Hematopoietic multipotent progenitor cell (in vitro differentiated cells): ENCODE results near the gene PRKCZ. TPM values are rescaled to one million over a fixed set of nuclear protein-coding genes. Genes with fewer than 3 reads are reported as not detected.
A peak's percentile ranks its signal among the peaks of the same experiment; 100 is the strongest.

Experiments
- DNase-seq, 3 donors: peaks; one replicate each; pipeline ENCODE4 v3.0.0-alpha.2; 2011 to 2015; ENCODE audit warnings: low read depth in 2 of 3, low spot score in 2 of 3
- total RNA-seq: library from RNA; depleted of rRNA; stranded (reverse); fragments of >200 nt; gene quantifications from one replicate; pipeline ENCODE4 v1.2.3, GENCODE V29; 2012

PRKCZ gene
- total RNA-seq, 1 donor = 24.8 TPM

- DNase-seq = peak; percentile 68 to 76 (median 69)
Observed at GRCh38 chr1:2044510-2045319, 5.5 kb upstream of the PRKCZ start.

- no peak for DNase-seq
Observed at GRCh38 chr1:2045468-2046173, 4.6 kb upstream of the PRKCZ start.

- DNase-seq = peak in 2 of 3 donors; percentile 48 to 52
Observed at GRCh38 chr1:2046174-2046917, 3.9 kb upstream of the PRKCZ start.

- no peak for DNase-seq
Observed at GRCh38 chr1:2046953-2047748, 3.1 kb upstream of the PRKCZ start.

GRCh38 chr1:2047749-2048729, 2.2 kb upstream of the PRKCZ start:
- DNase-seq = no peak

- peak in 2 of 3 donors; percentile 53 for DNase-seq
Observed at GRCh38 chr1:2049225-2049717, 940 bp upstream of the PRKCZ start.

GRCh38 chr1:2050461-2050792, 216 bp downstream of the PRKCZ start:
- peak in 2 of 3 donors; percentile 54 to 58 for DNase-seq

GRCh38 chr1:2050793-2051682, 827 bp downstream of the PRKCZ start:
- DNase-seq = no peak

GRCh38 chr1:2052054-2052679, 2.0 kb downstream of the PRKCZ start:
- no peak for DNase-seq

- DNase-seq = no peak
Observed at GRCh38 chr1:2052756-2053155, 2.5 kb downstream of the PRKCZ start.

GRCh38 chr1:2053217-2053616, 3.0 kb downstream of the PRKCZ start:
- no peak for DNase-seq

- DNase-seq = no peak
Observed at GRCh38 chr1:2053784-2054376, 3.7 kb downstream of the PRKCZ start.

GRCh38 chr1:2054560-2054959, 4.3 kb downstream of the PRKCZ start:
- DNase-seq = no peak

- no peak for DNase-seq
Observed at GRCh38 chr1:2055911-2056575, 5.8 kb downstream of the PRKCZ start.

- no peak for DNase-seq
Observed at GRCh38 chr1:2056955-2057590, 6.9 kb downstream of the PRKCZ start.

GRCh38 chr1:2059290-2059953, 9.2 kb downstream of the PRKCZ start:
- no peak for DNase-seq
